GM19324 (cell line): ENCODE measurements around the gene TOMT.
A peak's percentile ranks its signal among the peaks of the same experiment; 100 is the strongest.

Experiments used
- ATAC-seq: cut with Tn5 transposase; IDR thresholded peaks from one replicate; pipeline ENCODE4 v1.9.1; 2021; ENCODE audit warnings: mild to moderate bottlenecking, moderate library complexity; ENCODE audit not compliant: unreplicated experiment, low FRiP score

The TOMT gene

GRCh38 chr11:72085621-72086351, 19.9 kb upstream of the TOMT start:
- no peak for ATAC-seq

GRCh38 chr11:72088076-72088808, 17.5 kb upstream of the TOMT start:
- no peak for ATAC-seq

GRCh38 chr11:72091292-72091691, 14.4 kb upstream of the TOMT start:
- ATAC-seq: no peak

- ATAC-seq: no peak
Observed at GRCh38 chr11:72098741-72099140, 7.0 kb upstream of the TOMT start.

GRCh38 chr11:72100009-72100408, 5.7 kb upstream of the TOMT start:
- ATAC-seq: no peak

- ATAC-seq: no peak
Observed at GRCh38 chr11:72100462-72100861, 5.3 kb upstream of the TOMT start.

- ATAC-seq: no peak
Observed at GRCh38 chr11:72102162-72102561, 3.6 kb upstream of the TOMT start.

- ATAC-seq: no peak
Observed at GRCh38 chr11:72102631-72102945, 3.1 kb upstream of the TOMT start.

GRCh38 chr11:72102946-72103753, 2.6 kb upstream of the TOMT start, which contains the start of gene LAMTOR1:
TSS of gene LAMTOR1 (minus strand) at chr11:72103297. CDS start at chr11:72103224, 73 bp downstream.
- ATAC-seq: peak; percentile 92

GRCh38 chr11:72103754-72104167, 2.0 kb upstream of the TOMT start:
- no peak for ATAC-seq

GRCh38 chr11:72111300-72112142, 5.8 kb downstream of the TOMT start:
- peak; percentile 1 for ATAC-seq

GRCh38 chr11:72112143-72112977, 6.6 kb downstream of the TOMT start, which contains the start of gene ANAPC15:
TSS of gene ANAPC15 (minus strand) at chr11:72112695. CDS start at chr11:72111276, 1,419 bp downstream.
- ATAC-seq: peak; percentile 91

- no peak for ATAC-seq
Observed at GRCh38 chr11:72112978-72113808, 7.5 kb downstream of the TOMT start.

GRCh38 chr11:72114570-72114969, 8.8 kb downstream of the TOMT start:
- no peak for ATAC-seq

- no peak for ATAC-seq
Observed at GRCh38 chr11:72116019-72116755, 10.5 kb downstream of the TOMT start.

GRCh38 chr11:72119198-72119597, 13.5 kb downstream of the TOMT start:
- ATAC-seq: no peak

GRCh38 chr11:72120930-72121329, 15.2 kb downstream of the TOMT start:
- no peak for ATAC-seq

- no peak for ATAC-seq
Observed at GRCh38 chr11:72122607-72123006, 16.9 kb downstream of the TOMT start.
